Ascending aorta (tissue), 2 donors: Measurements from ENCODE around the gene NAAA. TPM values are rescaled to one million over a fixed set of nuclear protein-coding genes. Genes with fewer than 3 reads are reported as not detected.

Source experiments
- DNase-seq, 2 donors: peaks; one replicate each; pipeline ENCODE4 v3.0.0-alpha.2; 2019; ENCODE audit warnings: low spot score in 2 of 2
- H3K27ac ChIP-seq, 2 donors: fragments of 200-600 bp; sonication (generic); one replicate each; pipeline ENCODE4 v1.5.1; 2016 to 2017; ENCODE audit warnings: mild to moderate bottlenecking in 1 of 2
- H3K27me3 ChIP-seq: fragments of 200-600 bp; sonication (generic); one replicate; pipeline ENCODE4 v1.5.1; 2017
- H3K36me3 ChIP-seq, 2 donors: fragments of 200-600 bp; sonication (generic); one replicate each; pipeline ENCODE4 v1.5.1; 2016
- H3K4me1 ChIP-seq, 2 donors: fragments of 200-600 bp; sonication (generic); one replicate each; pipeline ENCODE4 v1.5.1; 2016 to 2017; ENCODE audit warnings: mild to moderate bottlenecking in 1 of 2
- H3K4me3 ChIP-seq, 2 donors: fragments of 200-600 bp; sonication (generic); one replicate each; pipeline ENCODE4 v1.5.1; 2016 to 2017; ENCODE audit warnings: mild to moderate bottlenecking in 1 of 2
- H3K9me3 ChIP-seq, 2 donors: fragments of 200-600 bp; sonication (generic); one replicate each; pipeline ENCODE4 v1.5.1; 2016
- intact Hi-C: fragments of 100-400 bp; cut with DNase I; formaldehyde crosslinking; loops from one replicate; pipeline ENCODE4 v1.15.1; 2023
- total RNA-seq: library from RNA; depleted of rRNA; stranded (reverse); fragments of >200 nt; gene quantifications from one replicate; pipeline ENCODE4 v1.1.0, GENCODE V29; 2016
- TF ChIP-seq, protein P1 (sequence below), 3 experiments: fragments of 200-600 bp in 2 of 3; fragments of 450-650 bp in 1 of 3; sonication (generic) in 2 of 3; IDR thresholded peaks; one replicate each; pipeline ENCODE4 v1.5.1; 2016 to 2019; ENCODE audit warnings: antibody characterized with exemption in 3 of 3, mild to moderate bottlenecking in 1 of 3, moderate library complexity in 1 of 3

NAAA gene
- total RNA-seq, 1 donor from 2014 or later, result 287 TPM

DNA sequence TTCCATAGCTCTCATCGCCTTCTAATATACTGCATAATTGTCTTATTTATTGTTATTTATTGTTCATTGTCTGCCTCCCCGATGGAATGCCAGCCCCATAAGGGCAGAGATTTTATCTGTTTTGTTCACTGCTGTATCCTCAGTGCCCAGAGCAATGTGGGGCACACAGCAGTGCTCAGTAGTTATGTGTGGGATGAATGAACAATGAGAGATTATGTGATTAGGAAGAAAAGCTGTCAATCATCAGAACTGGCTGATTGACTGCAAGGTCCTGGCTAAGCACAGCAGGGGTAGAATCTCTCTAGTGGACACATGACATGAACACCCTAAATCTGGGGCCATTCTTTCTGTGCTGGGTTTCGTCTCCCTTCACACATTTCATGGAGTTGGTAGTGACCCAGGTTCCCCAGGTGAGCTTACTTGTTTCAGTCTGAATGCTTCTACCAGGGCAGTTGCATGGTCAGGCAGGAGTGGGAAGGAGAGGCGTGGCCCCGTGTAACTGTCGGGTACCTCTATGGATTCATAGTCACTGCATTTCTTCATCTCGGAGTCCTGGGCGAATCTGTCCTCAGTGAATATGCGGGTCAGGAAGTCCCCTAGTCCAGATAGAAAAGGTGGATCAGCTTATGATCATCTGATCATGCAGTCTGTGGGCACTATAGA, 51.1 kb downstream of the NAAA start:
- intact Hi-C loops, result no loop called here

DNA sequence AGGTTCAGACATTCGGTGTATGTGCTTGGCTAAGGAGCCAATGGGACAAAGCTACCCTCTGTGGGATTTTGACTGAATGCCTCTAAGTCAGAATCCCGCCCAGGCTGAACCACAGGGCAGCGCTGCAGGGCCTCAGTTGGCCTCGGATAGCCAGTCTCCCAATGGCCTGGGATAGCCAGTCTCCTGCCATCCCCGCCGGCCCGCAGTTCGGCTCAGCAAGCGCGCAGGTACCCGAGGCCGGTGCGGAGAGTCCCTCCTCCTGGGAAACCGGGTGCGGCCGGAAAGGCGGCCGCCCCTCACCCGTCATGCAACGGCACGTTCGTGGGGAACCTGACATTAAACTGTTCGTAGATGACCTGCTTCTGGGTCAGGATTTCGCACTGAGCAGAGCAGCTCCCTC, 54.7 kb downstream of the NAAA start:
- Histone ChIP-seq H3K4me1 (no peaks in the 10 kb centered on the region), H3K36me3 (no peaks in the 10 kb centered on the region), H3K9me3 (no peaks in the 10 kb centered on the region), H3K4me3 (no peak overlapping the region), H3K27me3 (no peaks in the 10 kb centered on the region), H3K27ac (no peak overlapping the region)
- TF ChIP-seq, protein P1, sequence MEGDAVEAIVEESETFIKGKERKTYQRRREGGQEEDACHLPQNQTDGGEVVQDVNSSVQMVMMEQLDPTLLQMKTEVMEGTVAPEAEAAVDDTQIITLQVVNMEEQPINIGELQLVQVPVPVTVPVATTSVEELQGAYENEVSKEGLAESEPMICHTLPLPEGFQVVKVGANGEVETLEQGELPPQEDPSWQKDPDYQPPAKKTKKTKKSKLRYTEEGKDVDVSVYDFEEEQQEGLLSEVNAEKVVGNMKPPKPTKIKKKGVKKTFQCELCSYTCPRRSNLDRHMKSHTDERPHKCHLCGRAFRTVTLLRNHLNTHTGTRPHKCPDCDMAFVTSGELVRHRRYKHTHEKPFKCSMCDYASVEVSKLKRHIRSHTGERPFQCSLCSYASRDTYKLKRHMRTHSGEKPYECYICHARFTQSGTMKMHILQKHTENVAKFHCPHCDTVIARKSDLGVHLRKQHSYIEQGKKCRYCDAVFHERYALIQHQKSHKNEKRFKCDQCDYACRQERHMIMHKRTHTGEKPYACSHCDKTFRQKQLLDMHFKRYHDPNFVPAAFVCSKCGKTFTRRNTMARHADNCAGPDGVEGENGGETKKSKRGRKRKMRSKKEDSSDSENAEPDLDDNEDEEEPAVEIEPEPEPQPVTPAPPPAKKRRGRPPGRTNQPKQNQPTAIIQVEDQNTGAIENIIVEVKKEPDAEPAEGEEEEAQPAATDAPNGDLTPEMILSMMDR (IDR thresholded peaks at IDR 0.05), result no peak
- intact Hi-C loops, result no loop called here
- no peak for DNase-seq

More for the DNA sequence above, 51.1 kb downstream of the NAAA start:
- DNase-seq, result no peak
- H3K36me3 ChIP-seq, result no peaks in the 10 kb centered on the region
- no peaks in the 10 kb centered on the region for H3K9me3 ChIP-seq
- H3K4me3 ChIP-seq, result no peak overlapping the region
- TF ChIP-seq, protein P1 (IDR thresholded peaks at IDR 0.05), result no peak
- no peak overlapping the region for H3K27ac ChIP-seq
- no peaks in the 10 kb centered on the region for H3K4me1 ChIP-seq
- H3K27me3 ChIP-seq, result no peaks in the 10 kb centered on the region

DNA sequence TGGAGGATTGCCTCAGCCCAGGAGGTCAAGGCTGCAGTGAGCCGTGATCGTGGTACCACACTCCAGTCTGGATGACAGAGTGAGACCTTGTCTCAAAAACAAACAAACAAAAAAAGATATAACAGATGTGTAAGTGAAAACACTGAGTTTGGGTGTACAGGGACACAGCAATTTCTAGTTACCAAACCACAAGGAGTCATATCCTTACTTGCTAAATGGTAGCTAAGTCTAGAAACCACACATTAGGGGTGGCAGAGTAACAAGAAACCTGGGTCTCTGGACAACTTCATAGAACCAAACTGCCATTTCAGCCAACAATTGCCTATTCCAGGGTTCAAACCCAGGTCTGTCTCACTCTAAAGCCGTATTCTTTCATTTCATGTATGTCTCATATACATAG, 59.3 kb downstream of the NAAA start:
- intact Hi-C loops, result no loop called here
- no peaks in the 10 kb centered on the region for H3K36me3 ChIP-seq
- H3K4me1 ChIP-seq, result no peaks in the 10 kb centered on the region
- TF ChIP-seq, protein P1 (IDR thresholded peaks at IDR 0.05), result no peak
- no peaks in the 10 kb centered on the region for H3K9me3 ChIP-seq
- no peak for DNase-seq
- no peak overlapping the region for H3K27ac ChIP-seq
- H3K27me3 ChIP-seq, result no peaks in the 10 kb centered on the region
- no peak overlapping the region for H3K4me3 ChIP-seq

DNA sequence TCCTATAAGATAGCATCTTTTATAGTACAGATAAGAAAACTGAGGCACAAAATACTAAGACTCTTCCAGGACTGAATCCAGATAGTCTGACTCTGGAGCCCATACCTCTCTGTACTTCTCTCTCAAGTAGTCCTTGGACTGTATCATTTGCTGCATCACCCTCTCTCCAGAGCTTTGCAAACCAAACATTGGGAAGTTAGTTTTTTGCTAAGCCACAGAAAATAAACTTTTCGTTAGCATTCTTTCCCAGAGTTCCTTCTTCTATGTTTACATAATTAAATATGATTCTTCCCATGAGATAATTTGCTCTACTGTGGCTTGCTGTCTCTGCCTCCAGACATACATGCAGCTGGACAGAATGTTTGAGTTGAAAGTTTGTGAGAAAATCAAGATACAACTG, 60.5 kb downstream of the NAAA start:
- H3K36me3 ChIP-seq, result no peaks in the 10 kb centered on the region
- no peak overlapping the region for H3K4me3 ChIP-seq
- no peak overlapping the region for H3K27ac ChIP-seq
- TF ChIP-seq, protein P1 (IDR thresholded peaks at IDR 0.05), result no peak
- no peaks in the 10 kb centered on the region for H3K4me1 ChIP-seq
- no peak for DNase-seq
- no peaks in the 10 kb centered on the region for H3K27me3 ChIP-seq
- H3K9me3 ChIP-seq, result no peaks in the 10 kb centered on the region
- intact Hi-C loops, result no loop called here

DNA sequence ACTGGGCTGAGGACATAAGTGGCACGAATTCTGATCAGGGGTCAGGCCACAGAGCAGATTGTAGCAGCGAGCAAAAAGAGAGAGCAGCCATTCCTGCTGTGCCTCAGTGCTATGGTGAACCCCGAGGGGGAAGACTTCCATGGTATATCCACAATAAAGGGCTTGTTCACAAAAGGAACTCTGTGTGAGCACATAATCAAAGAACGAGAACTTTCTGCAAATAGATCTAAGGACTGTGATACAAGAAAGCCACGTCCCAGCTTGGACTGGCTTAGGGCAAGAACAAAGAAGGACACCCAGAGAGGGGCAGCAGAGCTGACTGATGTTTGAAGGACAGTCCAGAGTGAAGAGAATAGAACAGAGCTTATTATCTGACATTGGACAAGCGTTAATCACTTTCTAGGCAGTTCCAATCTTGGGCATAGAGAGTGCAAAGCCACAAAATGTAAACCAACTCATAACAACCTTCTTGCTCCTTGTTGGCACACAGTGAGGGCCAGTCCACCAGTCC, 62.5 kb downstream of the NAAA start:
- no peak for DNase-seq
- no peak overlapping the region for H3K4me3 ChIP-seq
- H3K36me3 ChIP-seq, result no peaks in the 10 kb centered on the region
- H3K4me1 ChIP-seq, result no peaks in the 10 kb centered on the region
- no peaks in the 10 kb centered on the region for H3K9me3 ChIP-seq
- TF ChIP-seq, protein P1 (IDR thresholded peaks at IDR 0.05), result no peak
- no peaks in the 10 kb centered on the region for H3K27me3 ChIP-seq
- H3K27ac ChIP-seq, result no peak overlapping the region
- intact Hi-C loops, result no loop called here
